BJ (cell line): ENCODE measurements around the gene PHLDA2. TPM values are rescaled to one million over a fixed set of nuclear protein-coding genes. Genes with fewer than 3 reads are reported as not detected.

Experiments used
- CTCF ChIA-PET: fragments of 350-600 bp; formaldehyde crosslinking; extraction: SDS; loops from one replicate; lab custom pipeline; 2021; ENCODE audit warnings: antibody characterized with exemption, inconsistent platforms; lab: Yijun Ruan, JAX
- POLR2A ChIA-PET: fragments of 300-600 bp; sonication (Branson Sonifier 250); formaldehyde crosslinking; extraction: SDS; loops from one replicate; lab custom pipeline; 2021; ENCODE audit warnings: antibody characterized with exemption; lab: Charles Lee
- DNase-seq: peaks from one replicate; pipeline ENCODE4 v3.0.0-alpha.2; 2011; ENCODE audit warnings: low read depth
- H3K27me3 ChIP-seq: 2 replicates; pipeline ENCODE4 v1.6.0; 2011; ENCODE audit warnings: low read length; ENCODE audit not compliant: control insufficient read depth, insufficient read depth
- H3K36me3 ChIP-seq: 2 replicates; pipeline ENCODE4 v1.5.1; 2011; ENCODE audit warnings: low read length; ENCODE audit not compliant: control insufficient read depth, insufficient read depth
- H3K4me3 ChIP-seq: 2 replicates; pipeline ENCODE4 v1.5.1; 2011; ENCODE audit warnings: low read depth, mild to moderate bottlenecking, control low read depth, low read length
- CTCF ChIP-seq: IDR thresholded peaks from 2 replicates; pipeline ENCODE4 v1.5.1; 2011; ENCODE audit warnings: low read depth, mild to moderate bottlenecking, control low read depth, inconsistent platforms, low read length, moderate library complexity; ENCODE audit not compliant: insufficient read depth
- polyA plus RNA-seq: library from polyadenylated mRNA; depleted of rRNA; stranded (reverse); fragments of >200 nt; gene quantifications from 2 replicates; pipeline ENCODE4 v1.2.3, GENCODE V29; 2011

PHLDA2 gene
- polyA plus RNA-seq, 1 experiment = 12.8 TPM

GRCh38 chr11:2904153-2905052 is 24.8 kb downstream of the PHLDA2 start:
- no peaks in the 10 kb centered on the region for H3K27me3 ChIP-seq
- CTCF ChIA-PET = interaction anchor here (1.2 to 1.3 kb wide), 2 partner anchors 12 kb away, joined by 3 to 6 read pairs; no protein-coding TSS in a partner anchor
- POLR2A ChIA-PET = no interaction called here
- no peak for DNase-seq
- TF ChIP-seq CTCF = no peak
- H3K36me3 ChIP-seq = no peaks in the 10 kb centered on the region; the same call in 1 of the 2 replicates
- H3K4me3 ChIP-seq = no peak overlapping the region

DNA sequence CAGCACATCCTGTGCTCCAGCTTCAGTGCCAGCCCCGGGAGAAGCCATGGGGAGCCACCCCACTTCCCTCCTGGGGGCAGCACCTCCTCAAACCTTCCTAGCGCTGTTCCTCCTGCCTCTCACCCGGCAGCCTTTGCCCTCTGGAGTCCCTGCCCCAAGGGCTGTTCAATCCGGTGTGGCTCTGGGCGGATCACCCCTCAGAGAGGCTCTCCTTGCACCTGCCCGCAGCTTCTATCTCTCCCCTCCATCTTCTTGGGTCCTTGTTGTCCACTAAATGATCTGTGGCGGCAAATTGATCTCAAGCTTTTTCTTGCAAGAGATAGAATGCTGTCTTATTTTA is 25.6 kb downstream of the PHLDA2 start:
- Histone ChIP-seq H3K27me3 (no peaks in the 10 kb centered on the region), H3K4me3 (no peak overlapping the region), H3K36me3 (no peaks in the 10 kb centered on the region; the same call in 1 of the 2 replicates)
- DNase-seq = no peak
- ChIA-PET POLR2A (no interaction called here), CTCF (interaction anchor here (0.6 to 1.4 kb wide), 5 partner anchors 12 to 598 kb away, joined by 3 to 6 read pairs (median 3); no protein-coding TSS in a partner anchor)
- TF ChIP-seq CTCF = no peak

DNA sequence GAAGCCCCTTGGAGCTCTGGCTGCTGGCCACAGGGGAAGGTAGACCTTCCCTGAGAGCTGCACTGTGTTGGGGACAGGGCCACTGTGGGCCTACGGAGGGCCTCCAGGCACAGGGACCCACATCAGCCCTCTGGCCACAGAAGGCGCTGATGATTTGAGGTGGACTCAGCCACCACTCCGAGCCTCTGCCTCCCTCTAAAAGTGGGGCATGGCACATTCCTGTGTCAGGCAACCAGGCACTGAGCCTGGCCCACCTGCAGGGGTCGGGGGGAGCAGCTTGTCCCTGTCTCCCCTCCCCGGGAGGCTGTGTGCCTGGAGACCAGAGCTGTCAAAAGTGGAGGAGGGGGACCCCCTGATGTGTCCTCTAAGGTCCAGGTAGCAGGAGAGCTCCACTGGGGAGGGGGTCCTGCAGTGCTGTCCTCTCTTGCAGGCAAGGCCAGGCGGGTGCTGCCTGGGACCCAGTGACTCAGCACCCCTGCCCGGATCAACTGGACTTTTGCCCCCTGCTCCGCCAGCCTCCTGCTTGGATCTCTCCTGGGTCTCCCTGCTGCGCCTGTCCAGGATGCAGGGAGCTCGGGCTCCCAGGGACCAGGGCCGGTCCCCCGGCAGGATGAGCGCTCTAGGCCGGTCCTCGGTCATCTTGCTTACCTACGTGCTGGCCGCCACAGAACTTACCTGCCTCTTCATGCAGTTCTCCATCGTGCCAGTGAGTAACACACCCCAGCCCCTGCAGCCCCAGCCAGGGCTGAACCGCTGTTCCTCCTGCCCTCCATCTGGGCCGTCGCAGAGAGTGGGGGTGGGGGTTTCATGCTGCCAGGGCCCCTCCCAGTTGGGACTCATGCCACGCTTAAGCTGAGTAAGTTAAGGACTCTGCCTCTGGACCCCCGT is 26.2 kb downstream of the PHLDA2 start:
- Histone ChIP-seq H3K27me3 (no peaks in the 10 kb centered on the region), H3K36me3 (no peaks in the 10 kb centered on the region), H3K4me3 (peak overlapping the region; percentile 88)
- ChIA-PET CTCF (interaction anchor here (0.6 to 1.4 kb wide), 6 partner anchors 9 to 597 kb away, joined by 3 to 6 read pairs (median 3); no protein-coding TSS in a partner anchor), POLR2A (no interaction called here)
- 0 out of 2 replicates have a peak, but pooled peaks have one; percentile 0 for TF ChIP-seq CTCF
- DNase-seq = no peak

DNA sequence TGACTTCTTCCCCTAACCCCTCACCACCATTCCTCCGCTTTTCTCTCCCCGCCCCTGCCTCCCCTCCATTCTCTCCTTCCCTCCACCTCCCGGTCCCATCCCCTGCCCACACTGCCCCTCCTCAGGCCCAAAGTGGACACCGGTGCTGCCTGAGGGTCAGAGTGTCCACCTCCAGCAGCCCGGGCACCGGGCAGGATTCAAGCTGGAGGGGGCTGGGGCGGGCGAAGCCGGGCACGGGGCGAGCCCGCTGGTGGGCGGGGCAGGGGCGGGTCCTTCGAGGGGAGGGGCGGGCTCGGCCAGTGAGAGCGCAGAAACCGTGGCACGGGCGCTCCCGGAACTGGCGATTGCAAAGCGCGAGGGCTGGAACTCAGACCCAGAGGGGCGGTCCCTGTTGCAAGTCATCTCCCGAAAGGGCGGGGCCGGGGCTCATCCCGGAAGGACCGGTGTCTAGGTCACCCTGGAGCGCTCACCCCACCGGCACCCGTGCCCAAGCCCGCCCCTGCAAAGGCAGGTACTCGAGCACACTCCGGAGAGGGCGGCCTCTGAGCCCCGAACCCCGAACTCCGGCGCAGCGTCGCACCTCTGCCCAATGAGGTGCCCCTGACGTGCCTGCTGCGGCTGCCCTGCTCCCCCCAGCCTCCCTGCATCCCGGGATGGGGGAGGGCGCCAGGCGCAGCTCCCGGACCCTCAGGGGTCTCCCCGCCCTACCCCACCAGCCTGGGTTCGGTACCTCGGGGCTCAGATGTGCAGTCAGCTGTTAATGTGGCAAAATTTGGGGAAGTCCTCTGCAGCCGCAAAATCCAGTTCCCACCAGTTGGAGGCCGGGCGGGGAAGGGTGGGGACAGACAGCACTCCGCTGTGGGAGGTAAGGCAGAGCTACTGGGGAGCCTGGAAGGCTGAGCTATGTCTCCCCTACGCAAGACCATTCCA is 27.1 kb downstream of the PHLDA2 start:
- Histone ChIP-seq H3K36me3 (no peaks in the 10 kb centered on the region), H3K27me3 (no peaks in the 10 kb centered on the region), H3K4me3 (peak overlapping the region; percentile 88)
- peak; percentile 58 for DNase-seq
- CTCF ChIA-PET = interaction anchor here (0.7 to 1.4 kb wide), 3 partner anchors 9 to 277 kb away, joined by 3 to 6 read pairs (median 3); no protein-coding TSS in a partner anchor
- POLR2A ChIA-PET = interaction anchor here (0.6 kb wide), 2 partner anchors 19 to 1269 kb away, joined by 3 to 13 read pairs; no protein-coding TSS in a partner anchor
- 0 out of 2 replicates have a peak, but pooled peaks have one; percentile 8 for TF ChIP-seq CTCF
